ENCODE data around the gene MRGPRX3.
"Not testable (repeated sequence)": the region's sequence is repeated elsewhere in the genome, so short reads cannot be mapped to it uniquely, and the experiment has no call there.

MRGPRX3 gene

DNA sequence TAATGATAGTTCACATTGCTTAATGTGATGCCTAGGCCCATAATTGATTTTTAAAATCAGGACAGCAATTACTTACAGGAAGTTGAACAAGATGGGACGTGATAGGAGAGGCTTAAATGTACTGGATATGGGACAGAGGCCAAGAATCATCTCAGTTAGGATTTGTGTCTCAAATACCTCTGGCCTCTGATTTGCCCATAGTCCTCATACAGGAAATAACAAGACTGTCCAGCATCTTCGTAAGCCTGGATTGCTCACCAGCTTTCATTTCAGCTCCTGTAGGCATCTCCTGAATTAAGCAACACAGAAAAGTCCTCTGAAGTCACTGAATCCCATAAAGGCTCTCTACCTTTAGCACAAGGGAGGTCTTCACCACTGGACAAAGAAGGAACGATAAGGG is at the start of gene MRGPRX3:
Gene MRGPRX3, plus strand, starts transcription at position 231 of the 400 bp plus-strand sequence. CDS start 4,632 bp downstream, outside the sequence.
- DNase-seq = peak in 1 of 3 donors; percentile 11

DNA sequence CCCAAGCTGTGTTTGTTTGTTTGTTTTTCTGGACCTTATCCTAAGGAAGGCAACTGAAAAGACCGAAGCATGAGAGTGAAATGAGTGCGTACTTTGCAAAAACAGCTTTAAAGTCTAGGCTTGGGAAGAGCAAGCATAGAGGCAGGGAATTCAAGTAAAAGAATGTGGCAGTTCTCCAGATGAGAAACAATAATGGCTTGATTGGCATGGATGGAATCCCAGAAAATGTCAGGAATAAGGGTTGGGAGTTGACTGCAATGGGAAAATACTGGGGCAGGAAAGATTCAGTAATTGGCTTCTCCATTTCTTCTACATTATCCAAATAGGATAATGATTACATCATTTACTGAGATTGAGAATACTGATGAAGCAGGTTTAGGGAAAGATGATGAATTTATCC is 44.0 kb upstream of the MRGPRX3 start:
- DNase-seq = no peak

DNA sequence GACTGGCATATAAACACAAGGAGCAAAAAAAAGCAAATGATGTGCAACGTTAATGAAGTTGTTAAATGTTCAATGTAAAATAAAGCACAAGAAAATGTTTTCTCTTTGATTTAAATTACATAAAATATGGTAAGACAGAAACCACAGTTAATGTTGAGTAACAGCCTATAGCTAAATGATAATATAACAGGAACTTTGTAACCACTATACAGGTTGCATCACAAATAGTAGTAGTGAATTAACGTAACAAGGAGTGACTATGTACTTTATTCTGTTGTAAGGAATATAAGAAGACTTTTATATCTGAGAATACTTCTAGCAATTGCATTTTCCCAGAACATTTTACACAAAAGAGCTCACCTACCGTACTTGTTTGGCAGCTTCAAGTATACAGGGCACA is 43.4 kb upstream of the MRGPRX3 start:
- DNase-seq = peak in 1 of 3 donors; percentile 5

DNA sequence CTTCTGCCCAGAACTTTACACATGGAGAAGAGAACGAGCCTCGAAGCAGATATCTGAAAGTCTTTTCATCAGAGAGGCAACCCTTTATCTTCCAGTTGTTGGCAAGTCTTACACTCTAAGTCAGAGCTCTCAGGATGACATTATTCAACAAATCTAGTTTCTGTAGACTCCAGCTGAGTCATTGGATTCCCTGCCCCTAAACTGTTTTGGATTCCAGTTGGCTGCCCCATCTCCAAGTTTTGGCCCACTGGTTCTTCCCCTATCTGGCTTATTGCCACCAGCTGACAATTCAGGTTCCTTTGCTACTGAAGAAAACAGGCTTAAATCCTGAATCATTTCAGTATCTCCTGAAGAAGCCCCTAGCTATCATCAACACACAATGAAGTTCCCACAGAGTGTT is 40.6 kb upstream of the MRGPRX3 start:
- no peak for DNase-seq

DNA sequence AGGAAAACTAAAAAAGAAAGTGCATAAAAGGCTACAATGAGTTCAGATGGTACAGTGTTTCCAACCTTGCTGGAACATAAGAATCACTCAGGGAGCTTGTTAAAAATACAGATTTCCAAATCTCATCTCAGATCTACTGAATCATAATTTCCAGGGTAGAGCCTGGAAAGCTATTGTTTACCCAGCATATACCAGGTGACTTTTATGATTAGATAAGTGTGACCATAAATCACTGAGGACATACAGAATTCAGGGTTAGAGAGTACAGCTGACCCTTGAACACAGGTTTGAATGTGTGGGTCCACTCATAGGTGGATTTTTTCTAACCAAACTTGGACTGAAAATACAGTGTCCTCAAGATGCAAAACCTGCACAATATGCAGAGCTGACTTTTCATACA is 38.4 kb upstream of the MRGPRX3 start:
- DNase-seq = no peak

DNA sequence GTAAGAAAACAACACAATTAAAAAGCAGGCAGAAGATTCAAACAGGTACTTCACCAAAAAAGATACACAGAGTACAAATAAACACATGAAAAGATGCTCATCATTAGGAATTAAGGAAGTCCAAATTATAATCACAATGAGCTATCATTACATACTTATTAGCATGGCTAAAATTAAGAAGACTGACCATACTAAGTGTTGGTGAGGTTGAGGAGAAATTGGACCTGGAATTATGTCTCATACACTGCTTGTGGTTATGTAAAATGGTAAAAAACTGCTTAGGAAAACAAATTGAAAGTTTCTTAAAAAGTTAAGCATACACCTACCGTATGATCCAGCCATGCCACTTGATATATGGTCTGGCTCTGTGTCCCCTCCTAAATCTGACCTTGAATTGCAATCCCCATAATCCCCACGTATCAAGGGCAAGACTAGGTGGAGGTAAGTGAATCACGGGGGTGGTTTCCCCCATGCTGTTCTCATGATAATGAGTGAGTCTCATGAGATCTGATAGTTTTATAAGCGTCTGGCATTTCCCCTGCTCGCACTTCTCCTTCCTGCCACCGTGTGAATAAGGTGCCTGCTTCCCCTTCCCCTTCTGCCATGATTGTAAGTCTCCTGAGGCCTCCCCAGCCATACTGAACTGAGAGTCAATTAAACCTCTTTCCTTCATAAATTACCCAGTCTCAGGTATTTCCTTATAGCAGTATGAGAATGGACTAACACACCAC is 31.3 kb upstream of the MRGPRX3 start:
- DNase-seq = peak; percentile 7 to 23 (median 9)

DNA sequence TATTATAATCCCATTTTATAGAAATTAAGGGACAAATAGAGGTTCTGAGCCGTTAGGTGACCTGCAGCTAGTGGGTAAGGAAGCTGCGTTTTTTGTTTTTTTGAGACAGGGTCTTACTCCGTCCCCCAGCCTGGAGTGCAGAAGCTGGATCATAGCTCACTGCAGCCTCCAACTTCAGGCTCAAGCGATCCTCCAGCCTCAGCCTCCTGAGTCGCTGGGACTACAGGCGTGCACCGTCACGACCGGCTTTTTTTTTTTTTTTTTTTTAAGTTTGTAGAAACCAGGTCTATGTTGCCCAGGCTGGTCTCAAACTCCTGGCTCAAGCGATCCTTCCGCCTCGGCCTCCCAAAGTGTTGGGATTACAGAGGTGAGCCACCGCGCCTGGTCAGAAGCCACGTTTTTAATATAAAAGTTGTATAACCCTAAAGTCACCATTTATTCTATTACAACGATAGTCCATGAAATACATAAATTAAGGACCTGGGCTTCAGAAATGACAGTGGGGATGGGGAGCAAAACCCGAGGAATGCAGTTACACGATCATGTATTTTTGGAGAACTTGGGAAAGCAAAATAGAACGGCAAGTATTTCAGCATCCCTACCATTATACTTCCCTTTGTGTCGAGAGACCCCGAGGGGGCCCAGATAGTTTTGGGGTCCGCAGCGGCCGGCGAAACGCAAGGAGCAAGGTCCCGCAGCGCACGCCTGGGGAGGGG is 27.1 kb upstream of the MRGPRX3 start:
- no peak for DNase-seq

DNA sequence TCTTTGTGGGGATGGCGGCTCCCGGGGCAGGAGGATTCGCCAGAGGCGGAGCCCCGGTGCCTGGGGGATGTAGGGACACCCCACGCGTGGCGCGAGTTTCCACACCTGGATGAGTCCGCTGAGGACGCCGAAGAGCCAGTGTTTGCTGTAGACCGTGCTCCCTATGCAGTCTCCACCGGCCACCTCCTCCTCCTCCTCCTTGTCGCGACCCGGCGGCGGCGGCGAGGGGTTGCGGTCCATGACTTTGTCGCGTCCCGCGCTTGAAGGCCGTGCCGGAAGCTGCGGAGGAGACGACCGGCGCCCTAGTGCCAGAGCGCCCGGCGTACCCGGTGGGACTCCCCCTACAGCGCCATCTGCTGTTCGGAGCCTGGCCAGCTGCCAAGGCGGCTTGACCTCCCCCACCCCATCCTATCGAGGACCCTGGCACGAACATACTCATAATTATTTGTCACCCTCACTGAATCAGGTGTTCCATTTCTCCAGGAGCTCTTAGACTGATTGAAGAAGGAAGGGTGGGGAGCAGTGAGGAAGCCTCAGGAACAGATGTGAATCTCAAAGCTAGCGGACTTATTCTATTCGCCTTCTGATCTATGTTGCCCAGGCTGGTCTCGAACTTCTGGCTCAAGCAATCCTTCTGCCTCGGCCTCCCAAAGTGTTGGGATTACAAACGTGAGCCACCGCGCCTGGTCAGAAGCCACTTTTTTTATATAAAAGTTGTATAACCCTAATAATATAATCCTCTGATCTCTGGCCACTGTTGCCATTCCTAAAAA is 26.4 kb upstream of the MRGPRX3 start, which contains the start of gene SAAL1:
Gene SAAL1, minus strand, starts transcription at position 281 of the 773 bp plus-strand sequence. Its CDS starts 41 bp downstream, at position 240.
- peak; percentile 85 to 95 (median 92) for DNase-seq

DNA sequence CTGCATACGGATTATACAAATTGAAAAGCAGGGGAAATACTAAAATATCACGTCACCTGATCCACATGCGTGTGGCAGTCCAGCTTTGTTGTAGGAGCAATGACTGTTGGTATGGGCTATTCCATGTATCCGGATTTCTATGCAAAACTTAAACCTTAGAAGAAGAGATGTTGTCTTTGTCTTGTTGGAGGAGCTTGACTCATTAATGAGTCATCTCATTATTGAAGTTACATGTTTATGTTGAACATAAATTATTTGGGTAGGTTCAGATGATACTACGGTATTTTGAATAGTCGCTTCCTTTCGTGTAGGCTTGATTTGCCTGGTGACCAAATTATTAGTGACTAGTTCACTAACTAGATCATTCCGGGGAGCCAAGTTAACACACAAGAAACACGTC is 25.7 kb upstream of the MRGPRX3 start:
- DNase-seq = peak in 2 of 3 donors; percentile 22 to 31

DNA sequence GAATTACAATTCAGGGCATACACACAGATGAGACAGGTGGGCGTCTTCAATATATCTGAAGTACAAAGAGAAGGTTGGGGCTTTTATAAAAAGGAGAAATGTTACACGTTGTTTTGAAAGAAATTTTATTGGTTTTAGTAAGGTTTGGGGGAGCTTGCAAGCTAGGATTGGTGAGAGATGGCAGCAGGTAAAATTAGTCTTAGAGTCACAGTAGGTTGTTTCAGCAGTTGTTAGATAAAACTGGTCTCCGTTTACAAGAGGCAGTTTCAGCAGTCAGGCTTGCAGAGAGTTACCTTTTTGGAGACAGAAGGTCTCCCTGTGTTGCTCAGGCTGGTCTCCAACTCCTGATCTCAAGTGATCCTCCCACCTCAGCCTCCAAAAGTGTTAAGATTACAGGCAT is 24.1 kb upstream of the MRGPRX3 start:
- no peak for DNase-seq

DNA sequence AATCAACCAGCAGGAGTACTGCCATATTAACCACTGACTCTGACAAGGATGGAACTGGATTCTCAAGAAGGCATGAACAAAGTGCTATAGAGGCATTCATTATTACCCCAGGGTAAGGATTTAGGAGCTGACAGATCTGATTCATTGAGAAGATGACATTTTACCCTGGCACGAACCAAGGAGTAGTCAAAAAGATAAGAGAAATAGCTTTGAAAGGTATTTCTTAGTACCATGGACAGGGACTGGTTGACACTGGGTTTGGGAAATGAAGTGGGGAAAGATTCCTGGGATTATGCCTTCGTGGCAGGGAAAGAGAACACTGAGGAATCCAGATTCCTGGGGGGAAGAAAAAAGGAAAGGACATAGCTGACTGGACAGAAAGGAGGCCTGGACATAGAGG is 21.4 kb upstream of the MRGPRX3 start:
- DNase-seq = no peak

DNA sequence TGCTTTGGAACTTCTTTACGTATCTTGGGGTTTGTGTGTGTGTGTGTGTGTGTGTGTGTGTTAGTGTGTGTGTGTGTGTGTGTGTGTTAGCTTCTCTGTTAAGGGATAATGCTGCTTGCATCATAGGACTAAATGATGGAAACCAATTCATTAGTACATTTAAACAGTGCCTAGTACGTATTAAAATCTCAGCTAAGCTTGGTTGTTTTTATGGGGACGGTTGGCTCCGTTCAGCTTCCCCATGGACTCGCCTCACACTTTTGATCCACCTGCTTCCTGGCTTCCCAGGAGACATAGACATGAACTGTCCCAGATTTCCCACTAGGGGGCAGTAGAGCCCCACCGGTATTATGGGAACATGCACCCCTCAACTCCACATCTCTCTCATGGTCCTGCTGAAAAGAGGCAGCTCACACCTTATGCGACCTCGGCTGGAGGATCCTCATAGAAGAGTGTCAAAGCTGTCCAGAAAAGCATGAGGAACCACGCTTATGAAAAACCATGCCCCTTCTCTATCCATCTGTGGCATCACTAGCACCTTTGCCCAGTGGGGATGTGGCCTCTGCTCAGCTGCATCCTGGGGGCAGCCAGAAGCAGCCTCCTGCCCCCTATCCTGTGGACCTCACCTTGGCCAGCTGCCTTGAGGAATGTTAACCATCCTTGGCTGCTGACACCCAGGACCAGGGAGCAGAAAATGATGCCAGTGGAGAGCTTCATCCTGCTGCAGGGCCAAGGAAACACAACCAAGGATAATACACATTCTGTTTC is 16.8 kb upstream of the MRGPRX3 start:
- DNase-seq = peak; percentile 72 to 83 (median 76)

DNA sequence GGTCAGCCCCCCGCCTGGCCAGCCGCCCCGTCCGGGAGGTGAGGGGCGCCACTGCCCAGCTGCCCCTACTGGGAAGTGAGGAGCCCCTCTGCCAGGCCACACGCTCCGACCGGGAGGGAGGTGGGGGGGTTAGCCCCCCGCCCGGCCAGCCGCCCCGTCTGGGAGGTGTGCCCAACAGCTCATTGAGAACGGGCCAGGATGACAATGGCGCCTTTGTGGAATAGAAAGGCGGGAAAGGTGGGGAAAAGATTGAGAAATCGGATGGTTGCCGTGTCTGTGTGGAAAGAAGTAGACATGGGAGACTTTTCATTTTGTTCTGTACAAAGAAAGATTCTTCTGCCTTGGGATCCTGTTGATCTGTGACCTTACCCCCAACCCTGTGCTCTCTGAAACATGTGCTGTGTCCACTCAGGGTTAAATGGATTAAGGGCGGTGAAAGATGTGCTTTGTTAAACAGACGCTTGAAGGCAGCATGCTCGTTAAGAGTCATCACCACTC is 11.0 kb upstream of the MRGPRX3 start:
- DNase-seq = not testable (repeated sequence)

DNA sequence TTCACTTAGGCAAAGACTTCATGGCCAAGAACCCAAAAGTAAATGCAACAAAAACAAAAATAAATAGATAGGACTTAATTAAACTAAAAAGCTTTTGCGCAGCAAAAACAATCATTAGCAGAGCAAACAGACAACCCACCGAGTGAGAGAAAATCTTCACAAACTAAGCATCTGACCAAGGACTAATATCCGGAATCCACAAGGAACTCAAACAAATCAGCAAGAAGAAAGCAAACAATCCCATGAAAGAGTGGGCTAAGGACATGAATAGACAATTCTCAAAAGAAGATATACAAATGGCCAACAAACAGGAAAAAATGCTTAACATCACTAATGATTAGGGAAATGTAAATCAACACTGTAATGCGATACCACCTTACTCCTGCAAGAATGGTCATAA is 1.3 kb upstream of the MRGPRX3 start:
- not testable (repeated sequence) for DNase-seq

DNA sequence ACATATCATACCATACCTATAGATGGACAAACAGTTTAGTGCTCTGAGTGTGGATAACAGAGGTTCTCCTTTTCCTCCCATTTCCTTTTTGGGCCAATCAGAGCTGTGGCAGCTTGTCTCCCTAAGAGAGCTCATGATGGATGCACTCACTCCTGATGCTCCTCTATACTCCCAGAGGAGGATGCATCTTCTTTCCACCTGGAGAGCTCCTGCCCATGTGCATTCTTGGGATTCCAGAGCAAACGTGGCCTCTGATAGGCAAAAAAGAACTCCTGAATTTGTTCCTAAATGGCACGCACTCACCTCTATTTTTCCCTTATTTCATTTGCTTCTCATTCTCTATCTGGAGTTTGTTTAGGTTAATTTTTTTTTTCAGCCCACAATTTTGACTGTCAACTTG is 2.9 kb downstream of the MRGPRX3 start:
- DNase-seq = no peak

DNA sequence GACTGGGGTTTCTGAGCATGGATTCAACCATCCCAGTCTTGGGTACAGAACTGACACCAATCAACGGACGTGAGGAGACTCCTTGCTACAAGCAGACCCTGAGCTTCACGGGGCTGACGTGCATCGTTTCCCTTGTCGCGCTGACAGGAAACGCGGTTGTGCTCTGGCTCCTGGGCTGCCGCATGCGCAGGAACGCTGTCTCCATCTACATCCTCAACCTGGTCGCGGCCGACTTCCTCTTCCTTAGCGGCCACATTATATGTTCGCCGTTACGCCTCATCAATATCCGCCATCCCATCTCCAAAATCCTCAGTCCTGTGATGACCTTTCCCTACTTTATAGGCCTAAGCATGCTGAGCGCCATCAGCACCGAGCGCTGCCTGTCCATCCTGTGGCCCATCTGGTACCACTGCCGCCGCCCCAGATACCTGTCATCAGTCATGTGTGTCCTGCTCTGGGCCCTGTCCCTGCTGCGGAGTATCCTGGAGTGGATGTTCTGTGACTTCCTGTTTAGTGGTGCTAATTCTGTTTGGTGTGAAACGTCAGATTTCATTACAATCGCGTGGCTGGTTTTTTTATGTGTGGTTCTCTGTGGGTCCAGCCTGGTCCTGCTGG is 4.9 kb downstream of the MRGPRX3 start:
- DNase-seq = no peak

DNA sequence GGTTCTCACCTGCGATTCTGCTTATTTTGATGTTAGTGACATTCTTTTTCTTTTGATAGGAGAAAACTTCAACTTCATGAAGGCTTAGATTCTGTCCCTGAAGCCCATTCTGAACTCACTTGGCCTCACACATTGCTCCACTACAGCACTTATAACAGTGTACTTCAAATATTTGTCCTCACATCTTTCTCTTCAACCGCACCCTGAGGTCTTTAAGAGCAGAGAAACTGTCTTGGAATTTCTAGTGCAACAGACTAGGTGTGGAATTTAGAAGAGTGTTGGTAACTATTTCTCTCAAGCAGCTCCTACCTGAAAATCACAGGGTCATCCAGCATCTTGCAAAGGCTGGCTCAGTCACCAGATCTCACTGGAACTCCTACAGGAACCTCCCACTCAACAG is 7.8 kb downstream of the MRGPRX3 start:
- no peak for DNase-seq

DNA sequence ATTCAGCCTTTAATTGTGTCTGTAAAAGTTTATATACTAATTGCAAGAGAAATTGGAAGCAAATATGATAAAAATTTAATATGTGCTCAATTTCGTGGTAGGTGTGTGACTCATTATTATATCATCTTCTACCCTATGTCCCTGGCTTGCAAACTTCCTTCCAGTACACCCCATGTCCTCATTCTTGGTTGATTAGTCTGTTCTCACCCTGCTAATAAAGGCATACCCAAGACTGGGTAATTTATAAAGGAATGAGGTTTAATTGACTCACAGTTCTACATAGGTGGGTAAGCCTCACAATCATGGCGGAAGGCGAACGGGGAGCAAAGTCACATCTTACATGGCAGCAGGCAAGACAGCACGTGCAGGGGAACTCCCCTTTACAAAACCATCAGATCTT is 11.9 kb downstream of the MRGPRX3 start:
- DNase-seq = peak in 1 of 3 donors; percentile 3

DNA sequence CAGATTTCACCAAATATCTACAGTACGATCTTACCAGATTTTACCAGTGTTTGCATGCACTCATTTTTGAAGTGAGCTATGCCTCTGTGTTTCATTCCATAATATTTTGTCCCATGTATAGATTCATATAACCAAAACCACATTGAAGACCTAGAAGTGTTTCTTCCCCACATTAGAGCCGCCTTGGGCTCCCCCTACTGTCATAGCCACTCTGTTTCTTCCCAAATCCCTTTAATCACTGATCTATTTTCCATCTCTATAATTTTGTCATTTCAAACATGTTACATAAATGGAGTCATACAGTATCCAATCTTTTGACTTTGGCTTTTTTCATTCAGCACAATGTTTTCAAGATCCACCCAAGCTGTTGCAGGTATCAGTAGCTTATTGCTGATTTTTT is 12.7 kb downstream of the MRGPRX3 start:
- DNase-seq = peak in 1 of 3 donors; percentile 2

DNA sequence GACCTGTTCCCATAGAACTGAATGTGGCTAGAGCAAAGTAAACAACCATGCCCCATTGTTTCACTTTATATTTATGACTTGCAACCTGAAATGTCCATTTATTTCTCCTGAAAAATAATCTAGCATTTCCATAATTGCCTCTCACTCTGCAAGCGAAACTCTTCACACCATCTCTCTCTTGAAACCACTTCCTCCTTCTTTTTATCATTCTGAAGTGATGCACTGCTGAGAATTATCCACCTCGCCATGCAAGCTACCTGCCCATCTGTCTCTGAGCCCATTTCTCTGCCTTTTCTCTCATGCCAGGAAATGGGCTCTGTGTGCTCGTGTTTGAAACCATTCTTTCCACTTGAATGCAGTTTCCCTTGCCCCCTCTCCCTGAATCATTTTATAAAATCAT is 13.5 kb downstream of the MRGPRX3 start:
- no peak for DNase-seq

DNA sequence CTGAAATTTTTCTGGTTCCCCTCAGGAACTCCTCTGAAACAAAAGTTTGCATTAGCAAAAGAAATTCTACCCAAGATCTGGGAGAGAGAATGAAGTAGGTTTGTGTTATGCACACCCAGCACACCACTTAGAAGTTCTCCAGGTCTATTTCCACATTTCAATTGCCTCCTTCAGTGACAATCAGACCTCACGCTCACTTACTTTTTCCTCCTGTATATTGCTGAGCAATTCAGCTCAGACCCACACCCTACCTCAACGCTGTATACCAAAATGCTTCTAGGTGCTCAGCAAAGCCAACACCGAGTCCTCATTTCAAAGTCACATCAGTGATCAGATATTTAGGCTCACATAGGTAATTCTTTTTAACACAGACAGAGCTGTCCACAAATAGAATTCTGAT is 19.2 kb downstream of the MRGPRX3 start:
- no peak for DNase-seq

DNA sequence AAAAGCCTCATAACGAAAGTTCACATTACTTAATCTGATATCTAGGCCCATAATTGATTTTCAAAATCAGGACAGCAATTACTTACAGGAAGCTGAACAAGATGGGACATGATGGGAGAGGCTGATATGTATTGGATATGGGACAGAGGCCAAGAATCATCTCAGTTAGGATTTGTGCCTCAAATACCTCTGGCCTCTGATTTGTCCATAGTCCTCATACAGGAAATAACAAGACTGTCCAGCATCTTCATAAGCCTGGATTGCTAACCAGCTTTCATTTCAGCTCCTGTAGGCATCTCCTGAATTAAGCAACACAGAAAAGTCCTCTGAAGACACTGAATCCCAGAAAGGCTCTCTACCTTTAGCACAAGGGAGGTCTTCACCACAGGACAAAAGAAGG is 36.0 kb downstream of the MRGPRX3 start:
- no peak for DNase-seq
